ENCODE measurements around the gene ATIC. TPM values are rescaled to one million over a fixed set of nuclear protein-coding genes. Genes with fewer than 3 reads are reported as not detected.
A peak's percentile ranks its signal among the peaks of the same experiment; 100 is the strongest.

Gene ATIC
- total RNA-seq, 1 experiment from 2014 or later: 295 TPM

- H3K27me3 ChIP-seq (ENCODE audit: insufficient read depth, low read length): no peaks in the 10 kb centered on the region
- H3K36me3 Mint-ChIP-seq (ENCODE audit: insufficient read depth in 1 of 3, low read depth in 3 of 3): peaks cover 0 to 5% (median 0%) of the 10 kb centered on the region in 3 experiments; a peak in 3 of 7 replicates
- no peak overlapping the region for H3K14ac ChIP-seq (ENCODE audit: insufficient read depth, low read length)
- H2BK12ac ChIP-seq (ENCODE audit: insufficient read length, low read depth, low read length): no peak overlapping the region
- H3K79me1 ChIP-seq (ENCODE audit: insufficient read depth, low read depth, low read length, poor library complexity, severe bottlenecking): no peaks in the 10 kb centered on the region
- H4K8ac ChIP-seq (replicated peaks; ENCODE audit: insufficient read length, low read depth, low read length): no peak overlapping the region
- WGBS (ENCODE audit: extremely low coverage, insufficient read length, low lambda C conversion rate): no CpG with 5 or more reads among the region's 4 CpGs
- H3K27ac ChIP-seq (ENCODE audit: insufficient read length, low read depth, low read length): no peak overlapping the region
- no peak overlapping the region for H2AK5ac ChIP-seq (ENCODE audit: insufficient read length, low read length)
- no peak overlapping the region for H3K18ac ChIP-seq (ENCODE audit: insufficient read length, low read depth, low read length)
- H3K23me2 ChIP-seq (ENCODE audit: insufficient read length, low read depth, low read length, poor library complexity, severe bottlenecking): no peaks in the 10 kb centered on the region
- no peak overlapping the region for H2BK20ac ChIP-seq (ENCODE audit: low read depth, low read length, poor library complexity, severe bottlenecking)
- H2AFZ ChIP-seq (ENCODE audit: low read length): no peak overlapping the region
- no peak overlapping the region for H4K5ac ChIP-seq (ENCODE audit: insufficient read length, low read depth, low read length)
- no peak overlapping the region for H3K23ac ChIP-seq (ENCODE audit: insufficient read length, low read depth, low read length)
- no peaks in the 10 kb centered on the region; a peak in 1 of 5 replicates for H3K9me3 Mint-ChIP-seq
- no peak overlapping the region for H2BK120ac ChIP-seq (ENCODE audit: low read depth, low read length, poor library complexity, severe bottlenecking)
- H3K4me1 Mint-ChIP-seq: peaks cover 10% of the 10 kb centered on the region in 2 experiments
- no peak overlapping the region for H3K4me2 ChIP-seq (ENCODE audit: insufficient read depth, insufficient read length, low read length)
- H3K27me3 Mint-ChIP-seq (ENCODE audit: low read depth): no peaks in the 10 kb centered on the region
- H3K4ac ChIP-seq (ENCODE audit: low read depth, low read length): no peak overlapping the region
- H4K20me1 ChIP-seq (ENCODE audit: control insufficient read depth, insufficient read depth, insufficient read length): no peaks in the 10 kb centered on the region
- DNase-seq: no peak
- no peak overlapping the region for H2BK15ac ChIP-seq (ENCODE audit: low read depth, low read length)
- no peaks in the 10 kb centered on the region for H3K9me3 ChIP-seq (ENCODE audit: control insufficient read depth, low read depth, low read length)
- no peak overlapping the region for H3K9ac ChIP-seq (ENCODE audit: extremely low read depth, insufficient read length, low read length)
- H3K27ac Mint-ChIP-seq: no peak overlapping the region
- H2BK5ac ChIP-seq (ENCODE audit: insufficient read length, low read length): no peak overlapping the region
- H3K79me2 ChIP-seq (ENCODE audit: insufficient read depth, low read length): no peaks in the 10 kb centered on the region
- no peak overlapping the region for H3K4me3 Mint-ChIP-seq
- no peak overlapping the region for H3T11ph ChIP-seq (ENCODE audit: low read length)
- no peaks in the 10 kb centered on the region for H3K4me1 ChIP-seq (ENCODE audit: insufficient read depth, low read length)
- 0 out of 3 replicates have a peak, but pooled peaks have one; percentile 8 for TF ChIP-seq CTCF (conservative IDR thresholded peaks at IDR 0.05)
- no peak overlapping the region for H4K91ac ChIP-seq (ENCODE audit: insufficient read length, low read depth, low read length)
- H3K56ac ChIP-seq (ENCODE audit: insufficient read length, low read depth, low read length): no peak overlapping the region
Measured at GRCh38 chr2:215270118-215270451, 41.8 kb upstream of the ATIC start.

Measured in H9 (cell line).